HS-27A (cell line): ENCODE measurements around the gene SCN2A.

Experiments
- DNase-seq: peaks from one replicate; pipeline ENCODE4 v3.0.0-alpha.2; 2012; ENCODE audit warnings: low read depth, missing footprints

The SCN2A gene

DNA sequence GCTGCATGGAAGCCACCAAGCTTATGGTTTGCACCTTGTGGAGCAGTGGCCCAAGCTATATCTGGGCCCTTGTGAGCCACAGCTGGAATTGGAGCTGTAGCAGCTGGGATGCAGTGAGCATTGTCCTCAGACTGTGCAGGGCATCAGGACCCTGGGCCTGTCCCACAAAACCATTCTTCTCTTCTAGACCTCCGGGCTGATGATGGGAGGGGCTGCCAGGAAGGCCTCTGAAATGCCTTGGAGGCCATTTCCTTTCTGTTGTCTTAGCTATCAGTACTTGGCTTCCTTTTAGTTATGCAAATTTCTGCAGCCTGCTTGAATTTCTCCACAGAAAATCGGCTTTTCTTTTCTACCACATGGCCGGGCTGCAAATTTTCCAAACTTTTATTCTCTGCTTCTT, 183.9 kb downstream of the SCN2A start:
- no peak for DNase-seq

- no peak for DNase-seq
These were observed 186.3 kb downstream of the SCN2A start for GRCh38 chr2:165425556-165425955.

DNA sequence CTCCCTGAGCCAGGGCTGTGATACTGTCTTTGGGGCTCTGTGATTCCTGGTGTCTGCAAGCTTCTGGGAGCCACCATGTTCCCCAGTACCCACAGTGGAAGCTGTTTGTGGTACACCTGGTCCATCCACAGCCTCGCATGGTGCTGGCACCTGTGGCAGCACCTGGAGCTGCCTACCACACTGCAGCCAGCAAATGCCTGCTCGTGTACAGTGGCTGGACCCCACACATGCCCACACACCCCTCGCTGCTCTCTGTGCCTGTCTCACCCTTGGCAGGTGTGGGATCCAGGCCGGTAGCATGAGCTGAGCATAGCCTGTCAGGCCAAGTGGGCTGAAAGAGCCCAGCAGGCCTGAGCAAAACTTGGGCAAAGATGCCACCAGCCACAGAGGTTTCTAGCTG, 188.5 kb downstream of the SCN2A start:
- DNase-seq = no peak

GRCh38 chr2:165428926-165429325, 189.7 kb downstream of the SCN2A start:
- DNase-seq = no peak

- DNase-seq = no peak
These were observed 191.8 kb downstream of the SCN2A start for GRCh38 chr2:165431014-165431413.

DNA sequence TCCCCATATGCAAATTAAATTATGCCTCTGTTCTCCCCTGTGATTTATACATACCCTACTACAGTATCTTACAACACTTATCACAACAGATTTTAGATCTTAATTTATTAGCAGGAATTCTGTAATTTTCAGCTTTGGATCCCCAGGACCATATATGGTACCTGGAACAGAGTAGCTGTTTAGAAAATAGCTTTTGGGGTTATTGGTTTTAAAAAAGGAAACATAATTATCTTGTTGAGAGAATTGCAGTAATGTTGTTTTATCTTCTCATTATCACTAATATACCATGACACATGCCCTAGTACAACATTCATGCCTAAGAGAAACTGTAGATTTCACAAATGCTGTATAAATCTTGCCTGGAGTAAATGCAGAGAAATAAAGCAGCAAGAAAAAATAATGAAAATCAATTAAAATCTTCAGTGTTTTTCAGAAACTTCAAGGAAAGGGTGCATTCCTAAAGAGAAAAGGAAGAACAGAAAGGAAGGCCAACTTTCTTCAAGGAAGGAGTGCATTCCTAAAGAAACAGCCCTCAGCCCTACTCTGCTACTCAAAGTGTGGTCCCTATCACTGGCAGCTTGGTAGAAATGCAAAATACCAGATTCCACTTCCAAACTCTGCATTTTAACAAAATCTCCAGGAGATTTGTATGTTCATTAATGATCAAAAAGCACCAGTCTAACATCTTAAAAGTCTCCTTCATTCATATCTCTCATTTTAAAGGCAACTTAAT, 193.2 kb downstream of the SCN2A start:
- DNase-seq = no peak

DNA sequence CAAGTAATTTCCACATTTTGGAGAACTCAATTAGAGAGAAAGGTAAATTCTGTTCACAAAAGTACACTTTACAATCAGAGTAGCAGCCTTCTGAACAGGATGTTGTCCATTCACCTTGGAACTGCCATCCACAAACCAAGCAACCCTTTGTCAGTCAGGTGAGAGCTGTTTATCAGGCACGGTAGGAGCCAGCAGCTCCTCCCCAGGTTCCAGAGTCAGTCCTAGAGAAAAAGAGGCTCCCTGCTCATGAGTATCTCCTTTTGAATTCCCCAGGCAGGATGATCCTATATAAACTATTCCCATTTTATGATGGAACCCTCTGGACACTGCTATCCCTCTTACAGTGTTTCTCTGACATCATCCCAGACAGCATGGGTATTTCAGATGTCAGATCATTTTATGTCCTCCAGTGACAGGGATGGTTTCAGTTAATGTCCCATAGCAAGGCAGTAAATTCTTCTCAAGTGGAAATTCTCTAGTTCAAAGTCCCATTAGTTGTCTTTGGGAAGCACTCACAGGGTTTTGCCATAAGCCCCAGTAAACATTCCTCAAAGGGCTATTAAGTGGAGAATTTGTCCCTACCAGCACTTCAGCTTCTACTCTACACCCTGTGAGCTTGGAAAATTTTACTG, 195.8 kb downstream of the SCN2A start:
- no peak for DNase-seq

GRCh38 chr2:165435611-165436010, 196.4 kb downstream of the SCN2A start:
- DNase-seq = no peak

GRCh38 chr2:165436559-165436958, 197.3 kb downstream of the SCN2A start:
- no peak for DNase-seq

- no peak for DNase-seq
These were observed 201.2 kb downstream of the SCN2A start for GRCh38 chr2:165440367-165440766.
